ELR (cell line): ENCODE data around the gene ENPP1.
"Not testable (repeated sequence)": the region's sequence is repeated elsewhere in the genome, so short reads cannot be mapped to it uniquely, and the experiment has no call there.

Experiments used
- DNase-seq: peaks from one replicate; pipeline ENCODE4 v3.0.0-alpha.2; 2015; ENCODE audit warnings: low read depth

Gene ENPP1

DNA sequence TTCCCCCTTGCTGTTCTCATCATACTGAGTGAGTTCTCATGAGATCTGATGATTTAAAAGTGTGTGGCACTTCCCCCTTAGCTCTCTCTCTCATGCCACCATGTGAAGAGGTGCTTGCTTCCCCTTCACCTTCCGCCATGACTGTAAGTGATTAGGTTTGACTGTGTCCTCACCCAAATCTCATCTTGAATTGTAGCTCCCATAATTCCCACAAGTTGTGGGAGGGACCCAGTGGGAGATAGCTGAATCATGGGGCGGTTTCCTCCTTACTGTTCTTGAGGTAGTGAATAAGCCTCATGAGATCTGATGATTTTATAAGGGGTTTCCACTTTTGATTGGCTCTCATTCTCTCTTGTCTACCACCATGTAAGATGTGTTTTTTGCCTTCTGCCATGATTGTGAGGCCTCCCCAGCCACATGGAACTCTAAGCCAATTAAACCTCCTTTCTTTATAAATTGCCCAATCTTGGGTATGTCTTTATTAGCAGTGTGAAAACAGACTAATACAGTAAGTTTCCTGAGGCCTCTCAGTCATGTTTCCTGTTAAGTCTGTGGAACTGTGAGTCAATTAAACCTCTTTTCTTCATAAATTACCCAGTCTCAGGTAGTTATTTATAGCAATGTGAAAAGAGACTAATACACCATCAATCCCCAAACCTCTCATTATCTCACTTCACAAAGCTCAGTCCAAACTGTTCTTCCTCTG, 108.4 kb downstream of the ENPP1 start:
- DNase-seq, result not testable (repeated sequence)

DNA sequence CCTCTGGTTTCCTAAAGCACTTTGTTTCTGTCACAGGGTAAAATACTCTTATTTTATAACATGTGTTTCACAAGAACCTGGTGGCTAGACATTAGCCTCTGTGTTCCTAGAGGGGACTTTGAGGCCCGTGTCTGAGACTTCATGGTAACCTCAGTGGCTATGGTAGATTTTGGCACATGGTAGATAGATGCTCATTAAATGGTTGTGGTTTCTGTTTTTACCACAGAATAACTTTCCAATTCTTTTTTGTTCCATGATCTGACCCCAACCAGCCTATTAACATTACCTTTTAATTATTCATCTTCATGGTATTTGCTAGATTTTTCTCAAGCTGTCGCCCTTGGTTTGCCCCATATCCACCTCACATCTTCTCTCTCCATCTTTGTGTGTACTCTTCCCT, 109.0 kb downstream of the ENPP1 start:
- DNase-seq, result no peak

DNA sequence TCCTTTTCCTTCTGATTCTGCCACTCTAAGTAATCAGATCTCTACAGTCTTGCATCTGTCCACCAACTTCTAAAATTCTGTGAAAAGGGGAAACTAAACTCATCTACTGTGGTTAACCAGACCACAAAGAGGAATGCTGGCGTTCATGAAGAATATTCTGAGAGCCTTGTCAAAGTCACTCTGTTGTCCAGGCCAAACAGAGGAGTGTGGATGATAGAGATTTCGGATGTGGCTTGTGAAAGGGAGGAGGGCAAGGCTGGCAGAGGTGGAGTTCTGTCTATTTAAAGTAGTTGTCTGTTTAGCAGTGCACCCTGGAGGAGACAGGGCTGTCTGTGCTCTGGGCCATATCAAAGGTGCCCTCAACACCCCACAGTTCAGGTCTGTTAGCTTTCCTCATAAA, 109.5 kb downstream of the ENPP1 start:
- DNase-seq, result no peak

DNA sequence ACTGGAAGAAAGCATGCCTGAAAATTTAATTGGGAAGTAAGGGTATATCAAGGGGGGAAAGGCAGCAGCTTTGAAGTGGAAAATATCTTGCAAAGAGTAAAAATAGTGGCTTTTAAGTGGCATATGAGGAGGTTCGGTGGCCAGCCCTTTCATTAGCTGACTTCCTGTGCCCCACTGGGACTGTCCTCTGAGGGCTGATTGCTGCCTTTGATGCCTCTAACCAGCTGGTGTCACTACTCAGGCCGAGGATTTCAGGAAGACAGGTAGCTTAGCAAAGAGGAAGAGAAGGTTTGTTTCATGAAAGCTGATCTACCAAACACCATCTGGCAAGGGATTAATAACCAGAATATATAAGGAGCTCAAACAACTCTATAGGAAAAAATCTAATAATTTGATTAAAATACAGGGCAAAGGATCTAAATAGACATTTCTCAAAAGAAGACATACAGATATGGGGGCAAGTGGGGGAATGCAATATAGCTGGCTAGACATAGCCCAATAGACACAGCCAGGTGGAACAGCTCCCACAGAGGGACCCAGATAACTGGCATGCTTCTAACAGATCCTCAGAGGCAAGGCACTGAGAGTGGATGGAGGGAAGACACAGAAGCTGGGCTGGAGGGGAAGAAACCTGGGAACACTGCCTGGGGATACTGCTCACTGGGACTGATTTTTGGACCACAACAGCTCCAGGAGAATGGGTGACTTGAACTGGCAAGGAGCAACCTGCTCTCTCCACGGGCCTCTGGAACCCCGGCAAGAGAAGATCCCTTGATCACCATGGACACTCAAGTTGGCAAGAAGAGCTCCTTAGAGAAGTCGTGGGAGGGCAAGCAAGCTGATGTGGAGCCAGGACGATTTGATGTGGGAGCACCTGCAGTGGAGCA, 110.2 kb downstream of the ENPP1 start:
- no peak for DNase-seq

DNA sequence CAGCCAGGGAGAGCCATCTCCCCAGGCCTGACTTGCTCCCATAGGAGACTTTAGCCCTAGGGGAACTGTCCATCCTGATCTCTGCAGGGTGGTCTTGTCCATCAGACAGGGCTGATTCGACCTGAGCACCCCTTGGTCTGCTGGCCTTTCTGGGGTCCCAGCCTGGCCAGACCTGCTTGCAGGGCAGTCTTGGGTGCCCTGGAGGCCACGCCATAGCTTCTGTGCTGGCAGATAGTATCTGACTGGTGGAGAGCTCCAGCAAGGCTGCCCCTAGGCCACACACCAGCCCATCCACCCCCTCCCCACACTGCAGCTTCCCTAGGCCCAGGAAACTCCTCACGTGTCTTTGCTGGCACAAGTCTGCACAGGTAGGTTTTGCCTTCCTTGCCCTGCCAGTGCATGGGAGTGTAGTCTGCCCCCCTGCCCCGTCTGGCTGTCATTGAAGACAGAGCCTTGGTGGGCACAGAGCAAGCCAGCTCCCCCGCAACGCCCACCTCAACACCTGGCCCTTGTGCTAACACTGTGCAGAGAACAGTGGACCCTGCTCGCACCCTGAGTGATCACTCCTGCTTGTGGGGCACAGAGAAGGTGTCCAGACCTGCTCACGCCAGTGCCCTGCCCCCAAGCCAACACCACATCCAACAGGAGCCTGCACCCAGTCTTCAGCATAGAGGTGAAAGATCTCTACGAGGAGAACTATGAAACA, 111.0 kb downstream of the ENPP1 start:
- DNase-seq, result no peak

DNA sequence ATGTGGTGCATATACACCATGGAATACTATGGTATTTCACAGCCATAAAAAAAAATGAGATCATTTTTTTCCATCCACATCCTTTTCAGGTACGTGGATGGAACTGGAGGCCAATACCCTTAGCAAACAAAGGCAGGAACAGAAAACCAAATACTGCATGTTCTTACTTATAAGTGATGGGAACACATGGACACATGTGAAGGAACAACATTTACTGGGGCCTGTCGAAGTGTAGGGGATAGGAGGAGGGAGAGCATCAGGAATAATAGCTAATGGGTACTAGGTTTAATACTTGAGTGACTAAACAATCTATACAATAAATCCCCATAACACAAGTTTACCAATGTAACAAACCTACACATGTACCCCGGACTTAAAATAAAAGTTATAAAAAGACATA, 112.8 kb downstream of the ENPP1 start:
- DNase-seq, result no peak

DNA sequence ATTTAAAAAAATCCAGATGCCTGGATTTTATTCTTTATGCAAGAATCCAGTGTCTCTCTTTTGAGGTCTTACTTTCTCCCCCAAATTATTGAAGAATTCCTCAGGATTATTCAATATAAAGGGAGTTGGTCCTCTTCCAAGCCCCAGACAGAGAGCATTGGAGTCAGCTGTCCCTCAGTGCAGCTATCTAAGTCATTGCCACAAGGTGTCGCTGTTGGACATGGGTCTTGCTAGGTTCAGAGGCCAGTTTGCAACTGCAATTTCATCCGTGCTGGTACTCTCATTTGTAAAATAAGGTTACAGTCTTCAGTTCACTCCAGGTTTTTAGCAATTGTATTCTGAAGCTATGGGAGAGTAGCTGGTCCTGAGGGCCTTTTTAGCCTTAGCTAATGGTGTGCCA, 115.5 kb downstream of the ENPP1 start:
- peak; percentile 79 for DNase-seq

DNA sequence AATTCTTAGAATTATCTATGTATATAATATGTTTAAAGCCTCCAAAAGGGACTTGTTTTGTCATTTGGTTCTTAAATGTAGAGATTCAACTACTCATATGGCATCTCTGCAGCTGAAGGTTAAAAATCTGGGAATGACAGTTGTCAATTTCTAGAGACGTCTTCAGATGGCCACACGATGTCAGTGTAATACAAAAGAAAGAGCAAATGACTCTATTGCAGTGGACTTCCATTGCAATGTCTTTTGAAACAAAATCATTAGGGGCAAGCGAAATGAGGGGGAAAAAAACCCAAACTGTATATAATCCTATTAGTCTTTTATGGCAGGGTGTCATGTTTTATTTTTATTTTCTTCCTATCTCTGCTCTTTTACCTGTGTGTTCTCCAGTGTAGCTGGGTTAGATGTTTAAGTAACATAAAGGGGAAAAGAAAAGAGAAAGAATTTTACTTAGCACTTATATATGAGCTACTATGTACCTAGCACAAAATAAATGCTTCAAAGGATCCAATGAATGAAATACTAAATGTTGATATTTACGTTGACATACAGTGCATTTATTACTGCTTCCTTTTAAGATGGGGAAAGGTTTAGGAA, 117.2 kb downstream of the ENPP1 start:
- peak; percentile 74 for DNase-seq

DNA sequence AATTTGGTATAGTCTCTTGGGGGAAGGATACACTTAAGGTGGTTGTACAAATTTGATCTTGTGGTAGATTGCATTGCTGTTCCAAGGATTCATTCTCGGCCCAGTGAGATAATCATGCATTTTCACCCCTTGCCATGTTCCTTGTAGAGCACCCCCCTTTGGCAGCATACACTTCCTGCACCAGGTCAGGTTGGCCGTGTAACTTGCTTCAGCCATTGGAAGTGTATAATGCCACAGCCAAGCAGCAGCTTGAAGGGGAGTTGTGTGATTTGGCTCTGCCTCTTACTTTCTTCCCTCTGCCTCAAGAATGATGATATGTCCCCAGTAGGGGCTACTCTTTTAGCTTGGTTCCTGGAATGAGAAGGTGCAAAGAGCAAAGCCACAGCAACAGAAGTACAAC, 121.4 kb downstream of the ENPP1 start:
- no peak for DNase-seq

DNA sequence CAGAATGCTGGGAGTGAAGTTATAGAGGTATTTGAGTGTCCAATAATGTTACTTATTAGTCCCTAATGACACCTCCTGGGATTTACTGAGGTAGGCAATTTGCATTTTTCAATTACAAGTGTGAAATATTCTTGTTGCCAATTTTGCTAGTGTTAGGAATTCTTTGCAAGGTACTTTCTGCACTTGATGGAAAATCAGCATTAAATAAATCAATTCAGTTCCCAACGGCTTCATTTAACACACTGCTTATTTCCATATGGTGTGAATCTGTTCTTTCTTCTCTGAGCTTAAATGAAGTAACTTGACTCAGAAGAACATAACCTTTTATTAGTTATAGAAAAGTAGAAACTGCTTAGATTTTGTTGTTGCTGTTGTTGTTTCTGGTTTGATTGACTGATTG, 122.2 kb downstream of the ENPP1 start:
- no peak for DNase-seq

DNA sequence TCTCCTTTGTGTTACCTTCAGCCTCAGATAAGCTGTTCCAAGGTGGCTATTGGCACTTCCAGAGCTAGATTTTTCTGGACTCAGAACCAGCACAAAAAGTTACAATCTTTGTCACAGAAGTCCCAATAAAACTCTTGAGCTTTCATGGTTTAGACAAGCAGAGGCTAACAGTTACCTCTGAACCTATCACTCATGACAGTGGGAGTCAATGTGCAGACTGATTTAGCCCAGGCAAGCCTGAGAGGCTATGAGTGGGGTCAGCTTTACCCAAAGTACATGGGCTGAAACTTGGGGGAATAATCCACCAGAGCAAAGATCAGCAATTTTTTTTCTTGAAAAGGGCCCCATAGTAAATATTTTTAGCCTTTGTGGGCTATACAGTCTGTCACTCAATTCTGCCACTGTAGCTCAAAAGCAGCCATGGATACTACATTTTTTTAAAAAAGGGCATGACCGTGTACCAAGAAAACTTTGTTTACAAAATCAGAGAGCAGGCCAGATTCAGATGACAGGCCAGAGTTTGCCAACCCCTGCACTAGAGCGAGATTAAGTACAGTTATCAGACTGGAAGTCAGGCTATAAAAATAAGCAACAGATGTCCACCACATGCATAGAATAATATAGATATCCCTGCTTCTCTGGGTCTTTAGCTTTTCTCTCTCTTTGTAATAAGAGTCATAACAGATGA, 123.4 kb downstream of the ENPP1 start:
- DNase-seq, result no peak

DNA sequence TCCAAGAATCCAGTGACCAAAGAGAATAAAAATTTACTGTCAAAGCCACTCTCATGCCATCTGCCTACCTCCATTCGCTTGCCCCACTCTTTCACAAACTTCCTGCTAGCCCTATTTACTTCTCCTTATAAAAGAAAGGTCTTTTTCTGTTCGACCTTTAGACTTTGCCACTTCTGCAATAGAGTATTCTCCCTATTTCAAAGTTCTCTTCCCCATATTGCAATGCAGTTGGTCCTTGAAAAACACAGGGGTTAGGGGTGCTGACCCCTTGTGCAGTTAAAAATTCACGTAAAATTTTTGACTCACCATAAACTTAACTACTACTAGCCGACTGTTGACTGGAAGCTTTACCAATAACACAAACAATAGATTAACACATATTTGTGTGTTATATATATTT, 128.3 kb downstream of the ENPP1 start:
- DNase-seq, result no peak

DNA sequence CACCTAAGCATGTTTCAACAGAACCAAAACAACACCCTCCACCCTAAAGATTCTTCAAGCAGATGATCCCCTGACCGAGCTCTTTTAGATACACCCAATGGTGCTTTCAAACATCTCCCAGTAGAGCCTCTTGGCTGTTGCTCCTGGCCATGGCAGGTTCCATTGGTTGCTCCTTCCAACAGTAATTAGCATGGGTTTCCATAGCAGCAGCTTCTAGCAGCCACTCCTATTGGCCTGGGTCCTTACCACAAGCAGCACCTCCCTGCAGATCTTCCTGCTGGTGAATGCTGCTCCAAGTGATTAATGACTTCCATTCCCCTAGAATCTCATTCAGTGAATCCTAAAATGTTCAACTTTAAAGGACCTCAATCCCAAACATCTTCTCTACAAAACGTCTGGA, 129.4 kb downstream of the ENPP1 start:
- DNase-seq, result no peak

DNA sequence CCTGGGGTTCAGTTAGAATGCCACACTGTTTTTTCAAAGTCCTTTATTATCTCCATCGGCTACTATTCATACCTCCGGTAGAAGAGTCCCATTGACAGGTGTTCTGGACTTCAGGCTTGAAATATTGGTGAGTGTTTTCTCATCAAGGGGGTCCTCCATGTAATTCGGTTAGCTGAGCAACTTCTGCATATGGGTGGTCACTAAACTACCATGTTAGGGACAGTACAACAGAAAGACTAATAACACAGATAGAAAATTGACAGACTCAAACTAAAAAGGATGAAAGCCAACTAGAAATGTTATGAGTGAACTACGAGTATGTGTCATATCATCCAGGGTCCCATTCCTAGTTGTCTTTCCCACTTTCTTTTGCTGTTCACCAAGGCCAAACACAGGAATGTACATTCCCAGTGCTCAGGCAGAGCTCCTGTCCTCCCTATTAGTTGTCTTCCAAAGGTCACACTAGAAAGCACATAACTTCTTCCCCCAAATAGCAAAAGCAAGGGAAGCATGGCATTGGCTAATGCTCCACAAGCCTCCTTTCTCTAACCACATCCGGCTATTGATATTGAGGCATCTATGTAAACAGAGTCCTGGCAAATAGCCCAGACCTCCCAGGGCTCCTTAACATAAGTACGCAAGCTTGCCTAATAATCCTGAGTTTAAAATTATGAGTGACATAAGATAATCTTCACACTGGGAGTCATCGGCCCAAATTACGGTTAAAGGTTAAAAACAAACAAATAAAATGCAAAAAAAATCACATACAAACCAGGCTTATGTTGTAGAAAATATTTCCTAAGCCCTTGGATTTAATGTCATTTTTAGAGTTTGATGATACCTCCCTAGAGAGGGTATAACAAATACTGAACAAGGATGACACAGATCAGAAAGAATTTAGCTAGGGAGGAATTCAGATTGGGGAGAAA, 130.1 kb downstream of the ENPP1 start:
- DNase-seq, result peak; percentile 85
